HCT116 (cell line): ENCODE measurements around the gene BCAR3.

Source experiments
- POLR2A ChIP-seq: IDR thresholded peaks from 2 replicates; pipeline ENCODE4 v1.7.0; 2011; ENCODE audit warnings: borderline replicate concordance; ENCODE audit not compliant: insufficient read depth, insufficient read length; ENCODE audit errors: extremely low read depth
- SRF ChIP-seq: IDR thresholded peaks from 2 replicates; pipeline ENCODE4 v1.6.1; 2012; ENCODE audit warnings: low read depth
- YY1 ChIP-seq: IDR thresholded peaks from 2 replicates; pipeline ENCODE4 v1.6.1; 2011; ENCODE audit warnings: low read length, low read depth, moderate library complexity, mild to moderate bottlenecking; ENCODE audit not compliant: insufficient replicate concordance; ENCODE audit errors: extremely low read depth
- TF ChIP-seq, protein P1 (sequence below), 3 experiments: fragments of 200-600 bp in 1 of 3; sonication (generic) in 1 of 3; IDR thresholded peaks in 2 of 3; conservative IDR thresholded peaks in 1 of 3; 2 replicates each; pipeline ENCODE4 v1.5.1; 2012 to 2017; ENCODE audit warnings: low read depth in 2 of 3, low read length in 2 of 3, antibody characterized with exemption in 1 of 3, borderline replicate concordance in 1 of 3, control low read depth in 1 of 3, mild to moderate bottlenecking in 1 of 3, mixed read lengths in 1 of 3, mixed run types in 1 of 3, moderate library complexity in 1 of 3; ENCODE audit not compliant: insufficient read depth in 1 of 3

DNA sequence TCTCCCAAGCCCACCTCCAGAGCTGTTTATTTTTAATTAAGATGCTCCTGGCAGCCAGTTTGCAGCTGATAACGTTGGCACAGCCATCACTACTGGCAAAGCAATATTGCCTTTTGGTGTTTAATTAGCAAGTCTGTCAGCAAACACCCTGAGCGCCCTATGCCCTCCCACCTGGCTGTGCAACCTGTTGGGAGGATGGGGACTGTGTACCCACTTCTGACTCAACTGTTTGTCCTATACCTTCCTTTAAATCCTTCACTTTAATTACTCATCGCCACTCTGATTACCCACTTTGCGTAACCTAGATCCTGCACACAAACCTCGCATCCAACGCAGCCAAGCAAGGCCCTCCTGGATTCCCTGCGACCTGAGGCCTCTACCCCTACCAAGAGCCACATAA is 67.1 kb downstream of the BCAR3 start:
- TF ChIP-seq, protein P1, sequence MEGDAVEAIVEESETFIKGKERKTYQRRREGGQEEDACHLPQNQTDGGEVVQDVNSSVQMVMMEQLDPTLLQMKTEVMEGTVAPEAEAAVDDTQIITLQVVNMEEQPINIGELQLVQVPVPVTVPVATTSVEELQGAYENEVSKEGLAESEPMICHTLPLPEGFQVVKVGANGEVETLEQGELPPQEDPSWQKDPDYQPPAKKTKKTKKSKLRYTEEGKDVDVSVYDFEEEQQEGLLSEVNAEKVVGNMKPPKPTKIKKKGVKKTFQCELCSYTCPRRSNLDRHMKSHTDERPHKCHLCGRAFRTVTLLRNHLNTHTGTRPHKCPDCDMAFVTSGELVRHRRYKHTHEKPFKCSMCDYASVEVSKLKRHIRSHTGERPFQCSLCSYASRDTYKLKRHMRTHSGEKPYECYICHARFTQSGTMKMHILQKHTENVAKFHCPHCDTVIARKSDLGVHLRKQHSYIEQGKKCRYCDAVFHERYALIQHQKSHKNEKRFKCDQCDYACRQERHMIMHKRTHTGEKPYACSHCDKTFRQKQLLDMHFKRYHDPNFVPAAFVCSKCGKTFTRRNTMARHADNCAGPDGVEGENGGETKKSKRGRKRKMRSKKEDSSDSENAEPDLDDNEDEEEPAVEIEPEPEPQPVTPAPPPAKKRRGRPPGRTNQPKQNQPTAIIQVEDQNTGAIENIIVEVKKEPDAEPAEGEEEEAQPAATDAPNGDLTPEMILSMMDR (IDR thresholded peaks at IDR 0.05 in 2 of 3, conservative IDR thresholded peaks at IDR 0.05 in 1 of 3; ENCODE audit: borderline replicate concordance in 1 of 3, insufficient read depth in 1 of 3, low read depth in 2 of 3, low read length in 2 of 3) = no peak
- no peak for TF ChIP-seq SRF
- no peak for TF ChIP-seq YY1
- TF ChIP-seq POLR2A = no peak
